ENCODE results near the gene OR1A1.

Gene OR1A1

DNA sequence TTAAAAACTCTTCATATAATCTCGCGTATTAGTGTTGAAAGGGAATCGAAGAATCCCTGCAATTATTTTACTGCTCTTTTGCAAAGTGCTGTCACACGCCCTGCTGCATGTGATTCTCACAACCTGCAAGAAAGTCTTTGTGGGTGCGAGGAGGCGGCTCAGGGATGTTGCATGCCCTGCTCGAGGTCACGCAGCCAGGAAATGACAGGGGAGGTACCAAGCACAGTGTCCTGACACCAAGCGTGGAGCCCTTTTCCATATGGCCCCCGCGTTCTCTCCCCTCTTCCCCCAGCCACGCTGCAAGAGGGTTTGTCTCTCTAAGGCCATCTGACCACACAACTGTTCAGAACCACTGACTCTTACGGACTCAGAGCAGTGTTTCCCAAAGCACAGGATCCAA, 53.1 kb downstream of the OR1A1 start:
- H3K4me3 ChIP-seq (ENCODE audit: low read depth, low read length): no peak overlapping the region
- TF ChIP-seq, protein P1, sequence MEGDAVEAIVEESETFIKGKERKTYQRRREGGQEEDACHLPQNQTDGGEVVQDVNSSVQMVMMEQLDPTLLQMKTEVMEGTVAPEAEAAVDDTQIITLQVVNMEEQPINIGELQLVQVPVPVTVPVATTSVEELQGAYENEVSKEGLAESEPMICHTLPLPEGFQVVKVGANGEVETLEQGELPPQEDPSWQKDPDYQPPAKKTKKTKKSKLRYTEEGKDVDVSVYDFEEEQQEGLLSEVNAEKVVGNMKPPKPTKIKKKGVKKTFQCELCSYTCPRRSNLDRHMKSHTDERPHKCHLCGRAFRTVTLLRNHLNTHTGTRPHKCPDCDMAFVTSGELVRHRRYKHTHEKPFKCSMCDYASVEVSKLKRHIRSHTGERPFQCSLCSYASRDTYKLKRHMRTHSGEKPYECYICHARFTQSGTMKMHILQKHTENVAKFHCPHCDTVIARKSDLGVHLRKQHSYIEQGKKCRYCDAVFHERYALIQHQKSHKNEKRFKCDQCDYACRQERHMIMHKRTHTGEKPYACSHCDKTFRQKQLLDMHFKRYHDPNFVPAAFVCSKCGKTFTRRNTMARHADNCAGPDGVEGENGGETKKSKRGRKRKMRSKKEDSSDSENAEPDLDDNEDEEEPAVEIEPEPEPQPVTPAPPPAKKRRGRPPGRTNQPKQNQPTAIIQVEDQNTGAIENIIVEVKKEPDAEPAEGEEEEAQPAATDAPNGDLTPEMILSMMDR (conservative IDR thresholded peaks at IDR 0.05; ENCODE audit: low read depth, low read length): no peak
- DNase-seq (ENCODE audit: low read depth): no peak

All from choroid plexus epithelial cell (primary cell).